Measurements from ENCODE around the gene DNAJC4. TPM values are rescaled to one million over a fixed set of nuclear protein-coding genes. Genes with fewer than 3 reads are reported as not detected.

DNAJC4 gene
- total RNA-seq, 2 donors from 2014 or later, result 24.7 to 32.1 TPM

- Histone ChIP-seq H3K9me3 (no peaks in the 10 kb centered on the region), H3K27me3 (no peaks in the 10 kb centered on the region), H3K4me1 (peaks cover 0 to 61% of the 10 kb centered on the region in 2 donors), H3K36me3 (peaks cover 4% of the 10 kb centered on the region), H3K4me3 (peak within 1 kb of the TSS; percentile 53 to 62), H3K27ac (peak within 1 kb of the TSS; percentile 94 to 95)
- DNase-seq (ENCODE audit: low spot score), result peak; percentile 100
- no peak for TF ChIP-seq CTCF (IDR thresholded peaks at IDR 0.05)
Measured at GRCh38 chr11:64185693-64186491, 44.5 kb upstream of the DNAJC4 start, which contains the start of gene STIP1. TSS of gene STIP1 (plus strand) at chr11:64186171. CDS start at chr11:64186262, 91 bp downstream.

- H3K4me1 ChIP-seq, result peaks cover 0 to 54% of the 10 kb centered on the region in 2 donors
- no peak for TF ChIP-seq CTCF (IDR thresholded peaks at IDR 0.05)
- H3K27ac ChIP-seq, result no peak overlapping the region
- H3K36me3 ChIP-seq, result peaks cover 4% of the 10 kb centered on the region
- H3K9me3 ChIP-seq, result no peaks in the 10 kb centered on the region
- no peaks in the 10 kb centered on the region for H3K27me3 ChIP-seq
- no peak for DNase-seq (ENCODE audit: low spot score)
- H3K4me3 ChIP-seq, result no peak overlapping the region
Measured at GRCh38 chr11:64186492-64187165, 43.7 kb upstream of the DNAJC4 start.

- H3K27me3 ChIP-seq, result no peaks in the 10 kb centered on the region
- no peak overlapping the region for H3K4me3 ChIP-seq
- no peak for TF ChIP-seq CTCF (IDR thresholded peaks at IDR 0.05)
- H3K9me3 ChIP-seq, result no peaks in the 10 kb centered on the region
- DNase-seq (ENCODE audit: low spot score), result no peak
- H3K4me1 ChIP-seq, result peaks cover 0 to 19% of the 10 kb centered on the region in 2 donors
- no peak overlapping the region for H3K27ac ChIP-seq
- H3K36me3 ChIP-seq, result peaks cover 54% of the 10 kb centered on the region
Measured at GRCh38 chr11:64192434-64192833, 37.9 kb upstream of the DNAJC4 start.

- Histone ChIP-seq H3K27ac (no peak overlapping the region), H3K36me3 (peaks cover 89% of the 10 kb centered on the region), H3K4me3 (no peak overlapping the region), H3K9me3 (no peaks in the 10 kb centered on the region), H3K27me3 (no peaks in the 10 kb centered on the region), H3K4me1 (no peaks in the 10 kb centered on the region)
- TF ChIP-seq CTCF (IDR thresholded peaks at IDR 0.05), result no peak
- DNase-seq (ENCODE audit: low spot score), result no peak
Measured at GRCh38 chr11:64196626-64197025, 33.7 kb upstream of the DNAJC4 start.

- peaks cover 97% of the 10 kb centered on the region for H3K36me3 ChIP-seq
- TF ChIP-seq CTCF (IDR thresholded peaks at IDR 0.05), result no peak
Measured at GRCh38 chr11:64198511-64198910, 31.8 kb upstream of the DNAJC4 start.

More at GRCh38 chr11:64198511-64198910, 31.8 kb upstream of the DNAJC4 start:
- Histone ChIP-seq H3K4me3 (no peak overlapping the region), H3K4me1 (no peaks in the 10 kb centered on the region), H3K9me3 (no peaks in the 10 kb centered on the region), H3K27me3 (no peaks in the 10 kb centered on the region), H3K27ac (no peak overlapping the region)
- no peak for DNase-seq (ENCODE audit: low spot score)

Measured in right atrium auricular region (tissue), 2 donors.